ENCODE results near the gene CALML5.

DNA sequence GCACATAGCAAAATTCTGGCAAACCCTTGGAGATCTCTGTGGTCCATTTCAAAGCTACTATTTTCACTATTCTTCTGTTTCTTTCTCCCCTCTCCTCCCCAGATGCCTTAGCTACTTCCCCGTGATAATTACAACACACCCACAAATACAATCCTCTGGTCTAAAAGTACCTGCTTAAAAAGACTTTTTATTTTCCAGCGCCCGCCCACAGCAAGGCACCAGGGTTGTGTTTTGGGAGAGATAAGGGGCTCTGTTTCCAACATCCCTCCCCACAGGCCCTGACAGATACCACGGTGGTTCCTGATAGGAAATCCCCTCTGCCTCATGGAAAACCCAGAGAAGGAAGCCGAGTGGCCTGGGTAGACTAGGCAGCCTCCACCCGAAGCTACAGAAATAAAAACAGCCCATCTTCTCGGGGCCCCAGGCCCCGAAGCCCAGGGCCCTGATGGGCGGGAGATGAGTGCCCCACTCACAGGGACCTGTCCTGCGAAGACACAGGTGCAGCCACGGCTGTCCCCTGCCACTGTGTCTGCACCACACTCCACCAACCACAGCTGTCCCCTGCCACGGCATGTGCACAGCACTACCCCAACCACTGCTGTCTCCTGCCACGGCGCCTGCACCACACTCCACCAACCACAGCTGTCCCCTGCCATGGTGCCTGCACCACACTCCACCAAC is 19.7 kb downstream of the CALML5 start:
- TF ChIP-seq, protein P1, sequence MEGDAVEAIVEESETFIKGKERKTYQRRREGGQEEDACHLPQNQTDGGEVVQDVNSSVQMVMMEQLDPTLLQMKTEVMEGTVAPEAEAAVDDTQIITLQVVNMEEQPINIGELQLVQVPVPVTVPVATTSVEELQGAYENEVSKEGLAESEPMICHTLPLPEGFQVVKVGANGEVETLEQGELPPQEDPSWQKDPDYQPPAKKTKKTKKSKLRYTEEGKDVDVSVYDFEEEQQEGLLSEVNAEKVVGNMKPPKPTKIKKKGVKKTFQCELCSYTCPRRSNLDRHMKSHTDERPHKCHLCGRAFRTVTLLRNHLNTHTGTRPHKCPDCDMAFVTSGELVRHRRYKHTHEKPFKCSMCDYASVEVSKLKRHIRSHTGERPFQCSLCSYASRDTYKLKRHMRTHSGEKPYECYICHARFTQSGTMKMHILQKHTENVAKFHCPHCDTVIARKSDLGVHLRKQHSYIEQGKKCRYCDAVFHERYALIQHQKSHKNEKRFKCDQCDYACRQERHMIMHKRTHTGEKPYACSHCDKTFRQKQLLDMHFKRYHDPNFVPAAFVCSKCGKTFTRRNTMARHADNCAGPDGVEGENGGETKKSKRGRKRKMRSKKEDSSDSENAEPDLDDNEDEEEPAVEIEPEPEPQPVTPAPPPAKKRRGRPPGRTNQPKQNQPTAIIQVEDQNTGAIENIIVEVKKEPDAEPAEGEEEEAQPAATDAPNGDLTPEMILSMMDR (conservative IDR thresholded peaks at IDR 0.05; ENCODE audit: low read depth, low read length) = no peak
- no peak for TF ChIP-seq EZH2 (IDR thresholded peaks at IDR 0.05; ENCODE audit: borderline replicate concordance, low read depth, low read length, poor library complexity, severe bottlenecking)

All from A673 (cell line).